GM19238 (cell line): ENCODE results near the gene RNU2-63P.
A peak's percentile ranks its signal among the peaks of the same experiment; 100 is the strongest.
"Not testable (repeated sequence)": the region's sequence is repeated elsewhere in the genome, so short reads cannot be mapped to it uniquely, and the experiment has no call there.

ENCODE experiments used
- DNase-seq: peaks from one replicate; pipeline ENCODE4 v3.0.0; 2011; ENCODE audit warnings: low spot score; ENCODE audit not compliant: insufficient read length

RNU2-63P gene

DNA sequence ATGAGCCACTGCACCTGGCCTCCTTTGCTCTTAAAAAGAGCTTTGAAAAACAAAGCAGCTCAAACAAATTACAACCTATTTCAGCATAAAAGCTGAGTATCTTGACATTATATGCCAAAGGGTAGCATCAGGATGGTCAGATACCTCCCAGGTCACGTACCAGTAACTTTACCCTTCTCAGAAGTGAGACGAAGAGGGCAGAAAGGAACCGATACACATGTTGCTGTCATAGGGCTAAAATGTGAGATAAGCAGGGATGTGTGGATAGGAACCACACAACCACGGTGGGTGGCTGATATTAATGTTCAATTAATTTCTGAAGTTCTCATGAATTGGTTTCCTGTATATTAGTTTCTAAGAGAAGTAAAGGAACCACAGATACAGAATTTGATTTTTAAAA, 12.6 kb upstream of the RNU2-63P start:
- DNase-seq, result no peak

GRCh38 chr2:88027697-88028389, 11.5 kb upstream of the RNU2-63P start:
- no peak for DNase-seq

- no peak for DNase-seq
These were observed 8.2 kb upstream of the RNU2-63P start for GRCh38 chr2:88024509-88024908.

GRCh38 chr2:88022669-88022921, 6.2 kb upstream of the RNU2-63P start:
- DNase-seq, result no peak

GRCh38 chr2:88019985-88020384, 3.6 kb upstream of the RNU2-63P start:
- DNase-seq, result no peak

- no peak for DNase-seq
These were observed 2.6 kb upstream of the RNU2-63P start for GRCh38 chr2:88018909-88019308.

- not testable (repeated sequence) for DNase-seq
These were observed 1.9 kb upstream of the RNU2-63P start for GRCh38 chr2:88018077-88018805.

- DNase-seq, result not testable (repeated sequence)
These were observed 1.4 kb upstream of the RNU2-63P start for GRCh38 chr2:88017780-88018038.

DNA sequence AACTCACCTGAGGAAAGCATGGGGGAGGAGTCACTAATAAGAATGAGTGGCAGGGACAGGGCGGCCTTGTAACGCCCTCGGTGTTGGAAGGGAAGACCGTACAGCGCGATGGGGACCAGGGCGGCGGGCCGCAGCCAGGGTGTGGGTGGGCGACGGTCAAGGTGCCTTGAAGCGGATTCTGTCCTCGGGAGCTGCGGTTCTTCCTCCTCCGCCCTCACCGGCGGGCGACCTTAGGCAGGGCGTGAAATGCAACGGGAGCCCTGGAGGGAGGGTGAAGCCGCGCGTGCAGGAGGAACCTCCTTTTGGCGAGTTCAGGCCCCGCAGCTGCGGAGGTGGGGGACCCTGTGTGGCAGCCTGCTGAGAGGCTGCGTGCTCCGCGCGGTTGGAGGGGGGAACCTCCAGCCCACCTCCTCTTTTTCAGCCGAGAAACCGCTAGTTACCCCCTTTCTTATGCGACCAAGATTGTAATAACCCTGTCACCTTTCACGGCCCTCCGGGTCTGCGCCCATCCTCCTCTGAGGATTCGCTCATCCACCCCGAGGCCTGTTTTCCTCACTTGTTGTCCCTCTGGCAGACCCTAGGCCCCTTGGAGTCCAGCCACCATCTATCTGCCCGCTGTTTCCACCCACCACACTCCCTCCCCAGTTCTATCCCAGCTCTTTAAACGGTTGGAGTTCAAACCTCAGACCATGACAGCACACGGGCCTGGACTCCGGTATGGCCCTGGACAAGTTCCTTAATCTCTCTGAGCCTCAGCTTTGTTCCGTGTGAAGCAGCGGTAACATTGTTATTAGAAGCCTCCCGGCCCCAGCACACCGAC, 823 bp upstream of the RNU2-63P start:
- DNase-seq, result peak; percentile 51

- no peak for DNase-seq
These were observed 5.3 kb downstream of the RNU2-63P start for GRCh38 chr2:88011011-88011410.

- no peak for DNase-seq
These were observed 6.2 kb downstream of the RNU2-63P start for GRCh38 chr2:88010136-88010535.

DNA sequence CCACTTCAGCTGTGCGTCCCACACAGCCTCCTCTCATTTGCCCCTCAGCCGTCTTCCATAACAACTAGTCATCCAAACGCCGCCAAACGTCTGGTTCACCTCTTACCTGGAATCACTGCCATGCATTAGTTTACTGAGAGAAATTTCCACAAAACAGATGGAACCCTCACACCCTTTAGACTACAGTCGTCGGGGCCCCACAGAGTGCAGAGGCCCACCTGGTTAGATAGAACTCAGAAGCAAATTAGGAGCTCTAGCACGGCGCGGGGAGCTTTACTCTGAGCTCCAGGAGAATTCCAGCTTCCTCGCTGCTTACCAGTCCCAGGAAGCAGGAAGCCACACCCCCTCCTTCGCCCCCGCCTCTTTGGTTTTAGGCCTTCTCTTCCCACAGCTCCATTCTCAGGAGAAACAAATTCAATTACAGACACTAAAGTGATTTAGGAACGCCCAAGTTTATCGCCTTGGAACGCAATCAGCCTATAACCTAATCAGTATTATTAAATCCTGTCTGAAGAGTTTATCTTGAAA, 9.4 kb downstream of the RNU2-63P start:
- no peak for DNase-seq

DNA sequence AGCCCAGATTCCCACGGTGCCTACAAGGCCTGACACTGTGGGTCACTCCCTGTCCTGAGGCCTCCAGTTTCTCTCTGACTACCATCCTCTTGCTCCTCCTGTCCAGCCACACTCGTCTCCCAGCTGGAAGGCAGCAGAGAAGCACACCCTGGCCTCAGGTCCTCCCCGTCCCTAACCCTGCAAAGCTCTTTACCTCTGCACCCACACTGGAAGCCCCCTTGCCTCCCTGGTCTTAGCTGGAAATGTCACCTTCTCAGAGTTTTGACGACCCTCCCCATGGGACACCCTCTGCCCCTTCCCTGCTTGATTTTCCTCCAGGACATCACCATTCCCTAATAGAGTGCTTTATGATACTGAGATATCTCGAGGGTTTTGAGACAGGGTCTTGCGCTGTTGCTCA, 10.6 kb downstream of the RNU2-63P start:
- DNase-seq, result no peak

DNA sequence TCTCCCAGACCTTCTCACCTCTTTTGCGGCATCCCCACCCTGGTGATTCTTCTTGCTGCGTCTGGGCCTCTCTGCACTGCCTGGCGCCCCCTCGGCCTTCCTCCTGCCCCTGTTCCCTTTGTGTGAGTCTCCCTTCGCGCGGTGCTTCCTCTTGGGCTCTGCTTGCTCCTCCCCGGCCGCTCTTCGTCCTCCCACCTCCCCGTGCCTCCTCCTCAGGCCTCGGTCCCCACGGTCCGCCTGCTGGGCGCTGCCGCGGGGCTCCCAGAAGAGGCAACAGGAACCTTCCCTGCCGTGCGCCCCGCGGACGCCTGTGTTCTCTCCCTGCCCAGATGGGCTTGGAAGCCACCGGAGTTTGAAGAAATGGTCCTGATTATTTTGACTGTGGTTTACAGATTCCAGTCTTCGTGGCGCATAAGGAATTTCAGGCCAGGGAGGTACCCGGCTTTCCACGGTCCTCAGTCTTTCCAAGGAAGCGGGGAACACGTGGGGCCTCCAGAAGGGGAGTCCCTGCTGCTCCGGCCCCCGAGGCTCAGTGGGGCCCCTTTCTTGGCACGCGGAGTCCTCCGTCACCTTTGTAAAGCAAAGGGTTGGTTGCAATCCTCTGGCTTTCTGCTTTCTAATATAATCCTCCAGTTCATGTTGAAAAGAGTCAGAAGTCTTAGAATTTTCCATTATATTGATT, 13.1 kb downstream of the RNU2-63P start:
- DNase-seq, result no peak

DNA sequence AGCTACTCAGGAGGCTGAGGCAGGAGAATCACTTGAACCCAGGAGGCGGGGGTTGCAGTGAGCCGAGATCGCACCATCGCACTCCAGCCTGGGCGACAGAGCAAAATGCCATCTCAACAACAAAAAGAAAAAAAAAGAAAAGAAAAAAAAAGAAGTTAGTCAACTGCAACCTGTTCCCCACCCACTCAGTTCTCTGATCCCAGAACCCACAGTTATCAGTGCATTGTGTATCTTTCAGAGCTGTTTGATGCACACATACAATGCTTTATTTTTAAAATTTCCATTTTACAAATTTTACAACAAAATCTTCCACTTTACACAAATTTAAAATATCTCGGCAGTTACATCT, 14.0 kb downstream of the RNU2-63P start:
- DNase-seq, result no peak

DNA sequence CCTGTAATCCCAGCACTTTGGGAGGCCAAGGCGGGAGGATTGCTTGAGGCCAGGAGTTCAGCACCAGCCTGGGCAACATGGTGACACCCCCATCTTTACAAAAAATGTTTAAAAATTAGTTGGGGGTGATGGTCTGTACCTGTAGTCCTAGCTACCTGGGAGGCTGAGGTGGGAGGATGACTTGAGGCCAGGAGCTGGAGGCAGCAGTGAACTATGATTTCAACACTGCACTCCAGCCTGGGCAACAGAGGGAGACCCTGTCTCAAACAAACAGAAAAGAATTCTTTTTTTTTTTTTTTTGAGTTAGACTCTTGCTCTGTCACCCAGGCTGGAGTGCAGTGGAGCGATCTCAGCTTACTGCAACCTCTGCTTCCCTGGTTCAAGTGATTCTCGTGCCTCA, 15.9 kb downstream of the RNU2-63P start:
- DNase-seq, result not testable (repeated sequence)

GRCh38 chr2:87996570-87996969, 19.8 kb downstream of the RNU2-63P start:
- no peak for DNase-seq

- DNase-seq, result no peak
These were observed 20.6 kb downstream of the RNU2-63P start for GRCh38 chr2:87995756-87996155.

DNA sequence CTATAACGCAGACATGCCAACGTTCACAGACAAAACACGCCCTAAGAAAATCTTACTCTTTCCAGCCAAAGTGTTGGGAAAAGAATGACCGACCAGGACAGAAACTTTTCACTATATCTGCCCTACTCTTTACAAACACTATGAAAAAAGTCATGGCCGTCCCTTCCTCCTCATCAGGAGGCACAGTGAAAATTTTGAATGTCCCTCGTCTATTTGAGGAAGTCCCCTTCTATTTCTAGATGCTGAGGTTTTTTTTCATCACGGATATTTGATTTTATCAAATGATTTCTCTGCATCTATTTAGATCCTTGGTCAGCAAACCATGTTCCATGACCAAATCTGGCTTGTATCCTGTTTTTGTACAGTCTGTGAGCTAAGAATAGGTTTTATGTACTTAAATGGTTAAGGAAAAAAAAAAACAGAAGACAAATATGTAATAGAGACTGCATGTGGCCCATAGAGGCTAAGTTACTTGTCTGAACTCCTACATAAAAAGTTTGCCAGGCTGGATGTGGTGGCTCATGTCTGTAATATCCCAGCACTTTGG, 22.0 kb downstream of the RNU2-63P start:
- not testable (repeated sequence) for DNase-seq

GRCh38 chr2:87992569-87992968, 23.8 kb downstream of the RNU2-63P start:
- not testable (repeated sequence) for DNase-seq

DNA sequence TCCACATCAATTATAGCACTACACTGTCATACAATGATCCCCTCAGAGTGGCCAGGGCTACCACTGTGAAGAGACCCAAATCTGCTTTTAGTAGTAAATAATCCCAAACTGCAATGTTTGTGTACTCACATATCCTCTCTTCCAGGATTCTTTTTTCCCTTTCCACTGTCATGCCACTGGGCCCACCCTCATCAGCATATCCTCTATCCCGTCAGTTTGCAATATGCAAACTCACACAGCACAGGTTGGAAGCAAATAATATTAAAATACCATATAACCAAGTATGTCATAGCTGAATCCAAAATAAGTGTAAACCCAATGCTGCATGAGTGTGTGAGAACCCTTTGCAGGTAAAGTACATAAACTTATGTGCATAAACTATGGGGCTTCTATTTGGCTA, 28.9 kb downstream of the RNU2-63P start:
- DNase-seq, result not testable (repeated sequence)

GRCh38 chr2:87985902-87986301, 30.4 kb downstream of the RNU2-63P start:
- not testable (repeated sequence) for DNase-seq
